Measurements from ENCODE around the gene BCKDK. TPM values are rescaled to one million over a fixed set of nuclear protein-coding genes. Genes with fewer than 3 reads are reported as not detected.
A peak's percentile ranks its signal among the peaks of the same experiment; 100 is the strongest.

BCKDK gene
- total RNA-seq, 1 donor from 2014 or later = 33.3 TPM

DNA sequence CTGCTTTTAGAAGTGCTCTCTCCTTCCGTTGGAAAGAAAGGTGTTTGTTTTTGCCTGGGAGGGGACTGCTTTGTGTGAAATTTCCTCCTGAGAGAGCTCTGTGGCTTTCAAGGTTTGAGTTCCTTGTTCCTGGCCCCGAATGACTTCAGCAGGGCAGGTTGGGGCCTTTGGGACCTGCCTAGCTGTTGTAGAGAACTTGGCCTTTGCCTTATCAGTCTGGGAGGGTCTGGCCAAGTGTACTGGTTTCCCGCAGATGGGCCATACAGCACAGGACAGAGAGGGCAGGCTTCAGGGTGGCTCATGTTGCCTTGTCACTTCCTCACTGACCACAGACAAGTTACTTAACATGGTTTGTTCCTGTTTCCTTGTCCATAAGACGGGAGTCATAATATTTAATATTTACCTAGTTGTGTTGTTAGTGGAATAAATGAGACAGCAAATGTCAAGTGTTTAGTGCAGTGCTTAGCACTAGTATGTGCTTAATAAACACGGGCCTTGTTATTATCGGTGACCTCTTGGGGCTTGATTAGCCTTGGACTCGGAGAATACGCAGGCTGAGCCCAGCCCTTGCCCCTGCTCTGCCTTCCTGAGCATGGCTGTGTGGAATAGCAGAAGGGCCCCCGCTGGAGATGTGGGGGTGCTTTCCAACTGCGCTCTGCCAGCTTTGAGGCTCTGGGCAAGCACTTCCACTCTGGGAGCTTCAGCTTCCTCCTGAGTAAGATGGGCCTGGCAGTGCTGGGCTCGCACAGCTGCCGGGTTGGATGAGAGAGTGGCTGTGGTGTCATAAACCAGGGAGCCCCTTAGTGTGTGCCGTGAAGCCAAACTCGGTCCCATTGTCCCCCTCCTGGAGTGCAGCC, 20.8 kb downstream of the BCKDK start:
- ATAC-seq (peak; percentile 77), DNase-seq (peak; percentile 84)
- Histone ChIP-seq H3K36me3 (peaks cover 45% of the 10 kb centered on the region), H3K9me3 (no peaks in the 10 kb centered on the region), H3K4me3 (no peak overlapping the region), H3K27ac (peak overlapping the region; percentile 96), H3K4me1 (peaks cover 42% of the 10 kb centered on the region), H3K27me3 (no peaks in the 10 kb centered on the region)
- intact Hi-C loops (cut with DNase I) = no loop called here
- TF ChIP-seq, protein P1, sequence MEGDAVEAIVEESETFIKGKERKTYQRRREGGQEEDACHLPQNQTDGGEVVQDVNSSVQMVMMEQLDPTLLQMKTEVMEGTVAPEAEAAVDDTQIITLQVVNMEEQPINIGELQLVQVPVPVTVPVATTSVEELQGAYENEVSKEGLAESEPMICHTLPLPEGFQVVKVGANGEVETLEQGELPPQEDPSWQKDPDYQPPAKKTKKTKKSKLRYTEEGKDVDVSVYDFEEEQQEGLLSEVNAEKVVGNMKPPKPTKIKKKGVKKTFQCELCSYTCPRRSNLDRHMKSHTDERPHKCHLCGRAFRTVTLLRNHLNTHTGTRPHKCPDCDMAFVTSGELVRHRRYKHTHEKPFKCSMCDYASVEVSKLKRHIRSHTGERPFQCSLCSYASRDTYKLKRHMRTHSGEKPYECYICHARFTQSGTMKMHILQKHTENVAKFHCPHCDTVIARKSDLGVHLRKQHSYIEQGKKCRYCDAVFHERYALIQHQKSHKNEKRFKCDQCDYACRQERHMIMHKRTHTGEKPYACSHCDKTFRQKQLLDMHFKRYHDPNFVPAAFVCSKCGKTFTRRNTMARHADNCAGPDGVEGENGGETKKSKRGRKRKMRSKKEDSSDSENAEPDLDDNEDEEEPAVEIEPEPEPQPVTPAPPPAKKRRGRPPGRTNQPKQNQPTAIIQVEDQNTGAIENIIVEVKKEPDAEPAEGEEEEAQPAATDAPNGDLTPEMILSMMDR (IDR thresholded peaks at IDR 0.05) = no peak

DNA sequence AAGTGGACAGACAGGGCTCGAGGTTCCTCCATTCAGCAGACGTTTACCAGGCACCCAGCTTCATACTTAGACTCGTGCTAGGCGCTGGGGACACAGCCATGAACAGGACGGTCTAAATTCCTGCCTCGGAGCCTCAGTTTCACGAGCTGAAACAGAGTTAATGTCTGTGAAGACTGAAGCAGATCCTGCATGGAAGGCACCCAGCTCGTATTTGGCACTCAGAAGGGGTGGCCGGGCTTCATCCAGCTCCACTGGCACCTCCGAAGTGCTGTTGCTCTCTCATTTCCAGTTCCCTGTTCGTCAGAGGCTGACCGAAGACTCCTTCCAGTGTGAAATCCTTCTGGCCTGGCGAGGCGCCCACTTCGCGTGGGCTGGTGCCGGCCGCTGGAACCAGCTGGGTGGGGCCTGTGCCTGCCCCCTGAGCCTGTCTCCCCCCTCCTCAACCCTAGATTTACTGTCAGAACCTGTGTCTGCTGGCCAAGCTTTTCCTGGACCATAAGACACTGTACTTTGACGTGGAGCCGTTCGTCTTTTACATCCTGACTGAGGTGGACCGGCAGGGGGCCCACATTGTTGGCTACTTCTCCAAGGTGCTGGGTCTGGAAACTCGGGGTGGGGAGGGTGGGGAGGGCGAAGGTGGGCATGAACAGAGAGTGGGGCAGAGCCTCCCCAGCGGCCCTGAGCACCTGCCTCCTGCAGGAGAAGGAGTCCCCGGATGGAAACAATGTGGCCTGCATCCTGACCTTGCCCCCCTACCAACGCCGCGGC, 21.6 kb downstream of the BCKDK start:
- intact Hi-C loops (cut with DNase I) = no loop called here
- no peaks in the 10 kb centered on the region for H3K27me3 ChIP-seq
- H3K27ac ChIP-seq = peak overlapping the region; percentile 96
- H3K36me3 ChIP-seq = peaks cover 40% of the 10 kb centered on the region
- TF ChIP-seq, protein P1 (IDR thresholded peaks at IDR 0.05) = peak; percentile 6
- H3K4me1 ChIP-seq = peaks cover 48% of the 10 kb centered on the region
- H3K9me3 ChIP-seq = no peaks in the 10 kb centered on the region
- H3K4me3 ChIP-seq = peak overlapping the region; percentile 21
- peak; percentile 91 for DNase-seq
- ATAC-seq = peak; percentile 32

DNA sequence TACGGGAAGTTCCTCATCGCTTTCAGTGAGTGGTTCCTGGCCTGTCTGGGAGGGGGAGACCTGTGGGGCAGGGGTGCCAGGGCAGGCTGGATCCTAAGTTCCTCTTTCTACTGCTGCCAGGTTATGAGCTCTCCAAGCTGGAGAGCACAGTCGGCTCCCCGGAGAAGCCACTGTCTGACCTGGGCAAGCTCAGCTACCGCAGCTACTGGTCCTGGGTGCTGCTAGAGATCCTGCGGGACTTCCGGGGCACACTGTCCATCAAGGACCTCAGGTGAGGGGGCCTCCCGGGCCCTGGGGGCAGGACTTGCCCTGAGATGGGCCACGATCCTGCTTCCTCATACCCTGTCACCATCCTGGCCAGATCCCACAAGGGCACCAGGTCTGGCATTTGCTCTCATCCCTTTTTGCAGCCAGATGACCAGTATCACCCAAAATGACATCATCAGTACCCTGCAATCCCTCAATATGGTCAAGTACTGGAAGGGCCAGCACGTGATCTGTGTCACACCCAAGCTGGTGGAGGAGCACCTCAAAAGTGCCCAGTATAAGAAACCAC, 22.2 kb downstream of the BCKDK start:
- H3K9me3 ChIP-seq = no peaks in the 10 kb centered on the region
- H3K27me3 ChIP-seq = no peaks in the 10 kb centered on the region
- peak overlapping the region; percentile 96 for H3K27ac ChIP-seq
- ATAC-seq (peak; percentile 0), DNase-seq (peak; percentile 77)
- TF ChIP-seq, protein P1 (IDR thresholded peaks at IDR 0.05) = no peak
- intact Hi-C loops (cut with DNase I) = no loop called here
- peaks cover 48% of the 10 kb centered on the region for H3K4me1 ChIP-seq
- H3K4me3 ChIP-seq = peak overlapping the region; percentile 21
- peaks cover 40% of the 10 kb centered on the region for H3K36me3 ChIP-seq

DNA sequence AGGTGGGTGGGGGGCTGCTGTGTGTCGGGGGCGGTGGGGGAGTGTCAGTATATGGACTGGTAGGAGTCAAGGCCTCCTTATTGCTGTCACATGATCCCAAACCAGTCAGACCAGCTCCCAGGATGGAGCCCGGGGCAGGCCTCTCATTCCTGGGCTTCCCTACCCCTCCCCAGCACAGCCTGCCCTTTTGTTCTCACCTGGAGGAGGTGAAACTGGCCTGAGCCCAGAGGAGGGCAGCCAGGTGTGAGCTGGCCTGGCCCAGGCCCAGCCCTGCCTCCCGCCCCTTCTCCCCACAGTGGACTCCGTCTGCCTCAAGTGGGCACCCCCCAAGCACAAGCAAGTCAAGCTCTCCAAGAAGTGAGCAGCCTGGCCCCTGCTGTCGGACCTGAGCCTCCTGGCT, 22.7 kb downstream of the BCKDK start:
- H3K9me3 ChIP-seq = no peaks in the 10 kb centered on the region
- no peaks in the 10 kb centered on the region for H3K27me3 ChIP-seq
- ATAC-seq (peak; percentile 69), DNase-seq (peak; percentile 94)
- intact Hi-C loops (cut with DNase I) = no loop called here
- peaks cover 48% of the 10 kb centered on the region for H3K4me1 ChIP-seq
- TF ChIP-seq, protein P1 (IDR thresholded peaks at IDR 0.05) = no peak
- H3K4me3 ChIP-seq = no peak overlapping the region
- H3K27ac ChIP-seq = peak overlapping the region; percentile 96
- H3K36me3 ChIP-seq = peaks cover 40% of the 10 kb centered on the region

DNA sequence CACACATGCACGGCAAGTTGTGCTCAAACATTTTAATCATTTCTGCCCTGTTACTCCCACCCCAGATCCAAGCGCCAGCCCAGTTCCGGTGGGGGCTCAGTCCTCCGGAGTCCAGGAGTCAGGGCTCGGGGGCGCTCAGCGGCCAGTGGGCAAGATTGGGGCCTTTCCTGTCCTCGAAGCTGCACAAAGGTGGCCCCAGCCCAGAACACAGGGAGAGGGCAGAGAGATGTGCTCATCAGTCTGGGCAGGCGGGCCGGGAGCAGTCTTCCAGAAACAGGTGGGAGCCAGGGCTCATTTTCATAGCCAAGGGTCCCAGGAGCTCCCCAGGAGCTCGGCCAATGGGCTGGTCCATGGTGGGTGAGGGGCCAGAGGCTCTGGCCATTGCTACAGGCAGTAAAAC, 23.2 kb downstream of the BCKDK start:
- TF ChIP-seq, protein P1 (IDR thresholded peaks at IDR 0.05) = no peak
- DNase-seq (peak; percentile 68), ATAC-seq (no peak)
- Histone ChIP-seq H3K4me3 (no peak overlapping the region), H3K27ac (peak overlapping the region; percentile 96), H3K4me1 (peaks cover 48% of the 10 kb centered on the region), H3K9me3 (no peaks in the 10 kb centered on the region), H3K27me3 (no peaks in the 10 kb centered on the region), H3K36me3 (peaks cover 40% of the 10 kb centered on the region)
- intact Hi-C loops (cut with DNase I) = no loop called here

Data from upper lobe of right lung (tissue), 1 donor.